Nephron (organoid): ENCODE measurements around the gene VSIR.

ENCODE experiments used
- H3K27ac Mint-ChIP-seq, 3 experiments: 2 replicates each; pipeline ENCODE4 v1.8.0; 2020; ENCODE audit warnings: mixed read lengths in 3 of 3, mild to moderate bottlenecking in 2 of 3, moderate library complexity in 1 of 3
- H3K27me3 Mint-ChIP-seq: 2 replicates; pipeline ENCODE4 v1.8.0; 2021; ENCODE audit warnings: low read depth, mild to moderate bottlenecking, moderate library complexity, mixed read lengths
- H3K36me3 Mint-ChIP-seq: 2 replicates; pipeline ENCODE4 v1.8.0; 2020; ENCODE audit warnings: low read depth, mixed read lengths
- H3K4me1 Mint-ChIP-seq: 2 replicates; pipeline ENCODE4 v1.8.0; 2020; ENCODE audit warnings: mixed read lengths
- H3K4me3 Mint-ChIP-seq, 3 experiments: 2 replicates each; pipeline ENCODE4 v1.8.0; 2020; ENCODE audit warnings: mild to moderate bottlenecking in 3 of 3, mixed read lengths in 3 of 3, moderate library complexity in 2 of 3
- H3K9me3 Mint-ChIP-seq: 2 replicates; pipeline ENCODE4 v1.8.0; 2020; ENCODE audit warnings: mixed read lengths
- CTCF ChIP-seq, 3 experiments: fragments of 200-600 bp; sonication (generic); IDR thresholded peaks; one replicate each; pipeline ENCODE4 v1.5.0; 2021; ENCODE audit warnings: antibody characterized with exemption in 3 of 3; ENCODE audit not compliant: unreplicated experiment in 3 of 3

VSIR gene

GRCh38 chr10:71697938-71698709, 75.2 kb downstream of the VSIR start:
- no peaks in the 10 kb centered on the region for H3K4me1 Mint-ChIP-seq
- TF ChIP-seq CTCF (IDR thresholded peaks at IDR 0.05; ENCODE audit: unreplicated experiment in 3 of 3), result no peak
- no peaks in the 10 kb centered on the region for H3K36me3 Mint-ChIP-seq
- H3K4me3 Mint-ChIP-seq, result no peak overlapping the region
- H3K9me3 Mint-ChIP-seq, result no peaks in the 10 kb centered on the region
- peaks cover 16% of the 10 kb centered on the region for H3K27me3 Mint-ChIP-seq
- no peak overlapping the region for H3K27ac Mint-ChIP-seq
